ENCODE data around the gene EGR1.

GRCh38 chr5:138453590-138453989 lies 11.7 kb upstream of the EGR1 start:
- no peak for TF ChIP-seq POLR2A (IDR thresholded peaks at IDR 0.05; ENCODE audit: low read depth, low read length)
- TF ChIP-seq TAF1 (IDR thresholded peaks at IDR 0.05; ENCODE audit: borderline replicate concordance, low read depth, low read length), result no peak

Data from GM12892 (cell line).